Measurements from ENCODE around the gene IL17C. TPM values are rescaled to one million over a fixed set of nuclear protein-coding genes. Genes with fewer than 3 reads are reported as not detected.

Gene IL17C
- polyA plus RNA-seq, 6 donors from 2014 or later = 0.39 to 1.3 (median 0.86) TPM; not detected in 2

- H3K4me3 Mint-ChIP-seq = peak overlapping the region in 2 of 8 donors; percentile 9 to 47
Observed at GRCh38 chr16:88654363-88655052, 16.1 kb downstream of the IL17C start.

GRCh38 chr16:88655053-88655732 lies 16.8 kb downstream of the IL17C start:
- no peaks in the 10 kb centered on the region for H3K9me3 Mint-ChIP-seq
- peak overlapping the region in 3 of 6 donors; percentile 78 to 98 (median 87) for H3K27ac Mint-ChIP-seq
- ATAC-seq (ENCODE audit: low read depth in 2 of 2) (no peak), DNase-seq (no peak)
- H3K4me3 Mint-ChIP-seq = no peak overlapping the region
- no peaks in the 10 kb centered on the region for H3K36me3 Mint-ChIP-seq
- no peaks in the 10 kb centered on the region for H3K27me3 Mint-ChIP-seq
- H3K4me1 Mint-ChIP-seq = peaks cover 5 to 29% (median 15%) of the 10 kb centered on the region in 3 donors

More at GRCh38 chr16:88654363-88655052, 16.1 kb downstream of the IL17C start:
- Mint-ChIP-seq H3K27me3 (no peaks in the 10 kb centered on the region), H3K27ac (peak overlapping the region in 5 of 6 donors; percentile 24 to 98 (median 72)), H3K36me3 (peaks cover 0 to under 1% of the 10 kb centered on the region in 2 donors), H3K9me3 (no peaks in the 10 kb centered on the region), H3K4me1 (peaks cover 7 to 27% (median 13%) of the 10 kb centered on the region in 3 donors)
- ATAC-seq (ENCODE audit: low read depth in 2 of 2) (no peak), DNase-seq (no peak)

DNA sequence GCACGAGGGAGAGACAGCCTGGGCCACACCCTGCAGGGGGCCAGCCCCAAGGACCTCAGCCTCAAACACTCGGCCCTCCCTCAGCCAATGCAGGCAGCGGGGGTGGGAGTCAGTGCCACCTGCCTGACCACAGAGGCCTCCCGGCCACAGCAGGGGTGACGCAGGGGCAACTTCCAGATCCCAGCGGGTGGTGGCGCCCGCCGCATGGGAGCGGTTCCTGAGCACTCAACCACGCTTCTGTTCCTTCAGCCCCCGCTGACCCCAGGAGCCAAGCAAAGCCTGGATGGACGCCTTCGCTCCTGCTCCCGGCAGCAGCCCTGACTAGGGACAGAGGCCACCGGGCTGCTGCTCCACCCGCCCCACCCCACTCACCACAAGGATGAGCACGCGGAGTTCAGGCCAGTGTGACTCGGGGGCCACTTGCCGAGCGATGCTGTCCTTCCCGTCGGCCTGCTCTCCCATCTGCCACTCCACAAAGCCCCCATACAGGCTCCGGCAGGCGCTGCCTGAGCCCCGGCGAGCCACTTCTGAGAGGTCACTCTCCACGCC lies 17.4 kb downstream of the IL17C start:
- no peaks in the 10 kb centered on the region for H3K27me3 Mint-ChIP-seq
- no peaks in the 10 kb centered on the region for H3K36me3 Mint-ChIP-seq
- no peak overlapping the region for H3K4me3 Mint-ChIP-seq
- H3K9me3 Mint-ChIP-seq = no peaks in the 10 kb centered on the region
- ATAC-seq (ENCODE audit: low read depth in 2 of 2) (no peak), DNase-seq (no peak)
- no peak overlapping the region for H3K27ac Mint-ChIP-seq
- H3K4me1 Mint-ChIP-seq = peaks cover 5 to 35% (median 17%) of the 10 kb centered on the region in 3 donors

DNA sequence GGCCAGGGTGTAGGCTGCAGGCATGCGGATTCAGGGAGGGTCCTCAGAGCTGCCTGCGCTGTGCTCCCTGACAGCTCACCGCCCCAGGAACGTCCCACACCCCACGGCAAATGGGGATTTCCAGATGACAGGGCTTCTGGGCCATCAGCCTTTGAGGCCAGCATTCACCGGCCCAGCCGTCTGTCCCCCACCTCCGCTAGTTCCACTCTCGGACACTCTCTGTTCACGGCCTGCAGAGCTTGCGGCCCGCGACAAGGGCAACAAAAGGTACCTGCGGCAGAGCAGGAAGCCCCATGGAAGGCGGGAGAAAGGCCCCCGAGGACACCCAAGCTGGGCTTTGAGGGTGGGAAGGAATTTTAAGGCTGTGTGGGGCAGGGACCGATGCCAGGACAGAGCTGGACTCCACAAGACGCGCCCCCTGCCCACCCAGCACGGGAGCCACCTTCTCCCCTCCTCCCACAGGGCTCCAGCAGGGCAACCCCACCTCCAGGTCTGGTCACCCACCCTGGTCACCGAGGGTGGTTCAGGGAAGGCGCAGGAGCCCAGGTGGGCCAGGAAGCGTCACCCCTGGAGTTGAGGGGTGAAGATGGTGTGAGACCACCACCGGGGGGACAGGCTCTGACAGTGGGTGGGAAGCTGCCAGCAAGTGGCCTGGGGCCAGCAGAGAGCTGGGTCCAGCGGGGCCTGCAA lies 18.1 kb downstream of the IL17C start:
- Mint-ChIP-seq H3K4me3 (no peak overlapping the region), H3K36me3 (no peaks in the 10 kb centered on the region), H3K9me3 (no peaks in the 10 kb centered on the region), H3K27ac (no peak overlapping the region), H3K4me1 (peaks cover 6 to 36% (median 22%) of the 10 kb centered on the region in 3 donors), H3K27me3 (no peaks in the 10 kb centered on the region)
- no peak for ATAC-seq (ENCODE audit: low read depth in 2 of 2)
- no peak for DNase-seq

DNA sequence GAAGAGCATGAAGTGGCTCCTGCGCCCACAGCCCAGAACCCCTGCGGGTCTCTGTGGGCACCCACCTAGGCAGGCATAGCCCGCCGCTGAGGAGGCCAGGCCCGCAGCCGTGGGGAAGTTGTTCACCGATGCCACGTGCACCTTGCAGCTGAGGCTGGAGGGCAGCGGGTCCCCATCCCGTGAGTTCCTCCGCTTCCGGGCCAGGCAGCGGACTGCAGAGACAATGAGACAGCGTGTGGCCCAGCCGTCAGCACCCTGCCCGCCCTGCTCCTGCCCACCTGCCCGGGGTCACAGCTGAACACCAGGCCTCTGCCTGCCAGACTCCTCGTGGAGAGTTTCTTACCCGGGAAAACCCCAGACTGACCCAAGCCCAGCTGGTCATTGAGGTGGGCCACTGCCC lies 19.0 kb downstream of the IL17C start:
- Mint-ChIP-seq H3K27me3 (no peaks in the 10 kb centered on the region), H3K4me1 (peaks cover 9 to 35% (median 24%) of the 10 kb centered on the region in 3 donors), H3K36me3 (no peaks in the 10 kb centered on the region), H3K9me3 (no peaks in the 10 kb centered on the region), H3K27ac (no peak overlapping the region), H3K4me3 (no peak overlapping the region)
- no peak for ATAC-seq (ENCODE audit: low read depth in 2 of 2)
- no peak for DNase-seq

- peaks cover 14 to 36% (median 17%) of the 10 kb centered on the region in 3 donors for H3K4me1 Mint-ChIP-seq
Observed at GRCh38 chr16:88658714-88659113, 20.3 kb downstream of the IL17C start.

DNA sequence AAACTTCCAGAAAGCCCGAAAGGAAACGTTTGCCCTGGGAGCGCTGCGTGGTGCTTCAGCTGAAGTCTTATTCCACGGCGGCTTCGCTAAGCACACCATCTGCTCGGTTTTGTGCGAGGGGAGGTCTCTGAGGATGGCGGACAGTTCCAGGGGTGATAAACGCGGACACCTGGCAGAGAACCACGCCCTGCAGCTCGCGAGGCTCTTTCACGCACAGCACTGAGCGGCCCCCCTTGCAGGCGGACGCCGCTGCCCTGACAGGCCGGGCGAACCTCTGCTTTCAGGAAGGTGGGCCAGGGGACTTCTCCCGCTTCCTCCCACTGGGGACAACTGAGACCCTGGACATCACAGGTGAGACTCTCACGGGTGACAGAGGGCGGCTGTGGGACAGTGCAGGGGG lies 20.8 kb downstream of the IL17C start:
- DNase-seq (no peak), ATAC-seq (ENCODE audit: low read depth in 2 of 2) (no peak)
- Mint-ChIP-seq H3K27ac (peak overlapping the region in 1 of 6 donors; percentile 66), H3K4me1 (peaks cover 17 to 36% (median 20%) of the 10 kb centered on the region in 3 donors), H3K4me3 (no peak overlapping the region), H3K9me3 (no peaks in the 10 kb centered on the region), H3K36me3 (no peaks in the 10 kb centered on the region), H3K27me3 (no peaks in the 10 kb centered on the region)

More at GRCh38 chr16:88658714-88659113, 20.3 kb downstream of the IL17C start:
- H3K27ac Mint-ChIP-seq = no peak overlapping the region
- peak overlapping the region in 1 of 8 donors; percentile 66 for H3K4me3 Mint-ChIP-seq
- DNase-seq (no peak), ATAC-seq (ENCODE audit: low read depth in 2 of 2) (no peak)
- H3K9me3 Mint-ChIP-seq = no peaks in the 10 kb centered on the region
- no peaks in the 10 kb centered on the region for H3K27me3 Mint-ChIP-seq
- H3K36me3 Mint-ChIP-seq = no peaks in the 10 kb centered on the region

DNA sequence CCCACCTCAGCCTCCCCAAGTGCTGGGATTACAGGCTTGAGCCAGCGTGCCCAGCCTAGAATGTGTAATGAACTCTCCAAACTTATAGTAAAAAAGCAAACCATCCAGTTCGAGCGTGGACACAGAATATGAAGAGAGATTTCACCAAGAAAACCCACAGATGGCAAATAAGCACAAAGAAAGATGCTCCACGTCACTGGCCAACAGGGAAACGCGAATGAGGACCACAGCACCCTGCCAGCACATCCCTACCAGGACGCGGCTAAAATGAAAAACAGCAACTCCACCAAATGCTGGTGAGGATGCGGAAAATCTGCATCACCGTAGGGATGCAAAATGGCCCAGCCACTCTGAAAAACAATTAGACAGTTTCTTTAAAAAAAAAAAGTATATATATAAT lies 23.1 kb downstream of the IL17C start:
- H3K4me3 Mint-ChIP-seq = peak overlapping the region; percentile 0 to 96 (median 73)
- peaks cover 22 to 35% (median 30%) of the 10 kb centered on the region in 3 donors for H3K4me1 Mint-ChIP-seq
- ATAC-seq (ENCODE audit: low read depth in 2 of 2) (no peak), DNase-seq (no peak)
- H3K27ac Mint-ChIP-seq = peak overlapping the region in 5 of 6 donors; percentile 4 to 95 (median 80)
- no peaks in the 10 kb centered on the region for H3K27me3 Mint-ChIP-seq
- no peaks in the 10 kb centered on the region for H3K36me3 Mint-ChIP-seq
- H3K9me3 Mint-ChIP-seq = no peaks in the 10 kb centered on the region

- peak overlapping the region; percentile 82 to 96 (median 94) for H3K27ac Mint-ChIP-seq
- no peaks in the 10 kb centered on the region for H3K27me3 Mint-ChIP-seq
- ATAC-seq (ENCODE audit: low read depth in 2 of 2) (peak in 1 of 2 donors; percentile 0), DNase-seq (no peak)
- peak overlapping the region; percentile 89 to 96 (median 92) for H3K4me3 Mint-ChIP-seq
- no peaks in the 10 kb centered on the region for H3K9me3 Mint-ChIP-seq
- H3K36me3 Mint-ChIP-seq = no peaks in the 10 kb centered on the region
- H3K4me1 Mint-ChIP-seq = peaks cover 22 to 35% (median 33%) of the 10 kb centered on the region in 3 donors
Observed at GRCh38 chr16:88662222-88662842, 24.0 kb downstream of the IL17C start.

DNA sequence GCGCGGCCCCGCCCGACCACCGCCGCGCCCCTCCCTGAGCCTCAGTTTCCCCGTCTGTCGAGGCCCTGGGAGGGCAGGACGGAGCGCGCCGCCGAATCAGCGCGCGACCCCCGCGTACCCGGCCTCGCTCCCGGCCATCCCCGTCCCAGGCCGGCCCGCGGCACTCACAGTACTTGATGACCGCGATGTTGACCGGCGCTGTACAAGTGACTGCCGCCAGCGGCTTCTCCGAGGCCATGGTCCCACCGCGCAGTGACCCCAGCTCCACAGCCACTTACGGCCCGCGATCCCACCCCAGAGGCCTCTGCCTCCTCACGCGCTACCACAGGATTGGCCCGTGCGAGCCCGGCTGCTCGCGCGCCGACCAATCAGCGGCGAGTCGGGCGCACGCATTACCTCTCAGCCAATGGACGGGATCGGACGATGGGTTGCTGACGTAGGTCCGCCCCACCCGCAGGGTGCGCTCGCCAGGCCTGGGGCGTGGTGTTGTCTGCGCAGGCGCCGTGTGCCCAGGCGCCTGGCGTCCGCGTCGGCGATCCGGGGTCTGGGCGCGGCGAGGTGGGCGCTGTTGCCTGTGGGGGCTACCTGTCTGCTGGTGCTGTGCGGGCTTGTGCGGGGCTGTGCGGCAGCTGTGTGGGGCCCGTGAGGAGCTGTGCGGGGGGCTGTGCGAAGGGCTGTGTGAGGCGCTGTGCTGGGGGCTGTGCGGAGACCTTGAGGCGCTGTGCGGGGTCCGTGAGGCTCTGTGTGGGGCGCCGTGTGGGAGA lies 24.7 kb downstream of the IL17C start, which contains the start of gene MVD:
Gene MVD (minus strand): TSS at position 249 of the 764 bp plus-strand sequence. CDS start 11 bp downstream, at position 238.
- Mint-ChIP-seq H3K4me1 (peaks cover 22 to 36% (median 35%) of the 10 kb centered on the region in 3 donors), H3K27me3 (no peaks in the 10 kb centered on the region), H3K4me3 (peak within 1 kb of the TSS; percentile 92 to 96 (median 95)), H3K27ac (peak within 1 kb of the TSS; percentile 94 to 98 (median 96)), H3K36me3 (no peaks in the 10 kb centered on the region), H3K9me3 (no peaks in the 10 kb centered on the region)
- peak; percentile 96 for DNase-seq
- ATAC-seq (ENCODE audit: low read depth in 2 of 2) = peak; percentile 97 to 98

DNA sequence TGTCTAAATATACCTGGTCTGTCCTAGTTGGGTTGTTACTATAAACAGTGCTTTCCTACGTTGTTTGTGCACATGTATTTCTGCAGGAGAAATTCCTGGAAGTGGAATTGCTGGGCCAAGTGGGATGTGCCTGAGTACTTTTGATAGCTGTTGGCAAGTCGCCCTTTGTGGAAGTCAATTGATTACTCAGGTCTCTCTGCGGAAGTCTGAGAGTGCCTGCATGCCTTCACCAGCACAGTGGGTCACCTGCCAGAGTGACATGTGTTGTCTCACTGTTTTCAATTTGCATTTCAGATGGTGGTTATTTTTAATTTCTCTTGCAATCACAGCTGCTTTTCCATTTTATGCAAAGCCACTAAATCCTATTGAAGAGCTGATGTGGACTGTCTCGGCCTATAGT lies 26.8 kb downstream of the IL17C start:
- no peak for ATAC-seq (ENCODE audit: low read depth in 2 of 2)
- no peaks in the 10 kb centered on the region for H3K36me3 Mint-ChIP-seq
- peak overlapping the region in 3 of 6 donors; percentile 11 to 61 (median 36) for H3K27ac Mint-ChIP-seq
- DNase-seq = no peak
- H3K27me3 Mint-ChIP-seq = no peaks in the 10 kb centered on the region
- H3K4me3 Mint-ChIP-seq = peak overlapping the region; percentile 0 to 80 (median 46)
- peaks cover 22 to 35% (median 33%) of the 10 kb centered on the region in 3 donors for H3K4me1 Mint-ChIP-seq
- H3K9me3 Mint-ChIP-seq = no peaks in the 10 kb centered on the region

DNA sequence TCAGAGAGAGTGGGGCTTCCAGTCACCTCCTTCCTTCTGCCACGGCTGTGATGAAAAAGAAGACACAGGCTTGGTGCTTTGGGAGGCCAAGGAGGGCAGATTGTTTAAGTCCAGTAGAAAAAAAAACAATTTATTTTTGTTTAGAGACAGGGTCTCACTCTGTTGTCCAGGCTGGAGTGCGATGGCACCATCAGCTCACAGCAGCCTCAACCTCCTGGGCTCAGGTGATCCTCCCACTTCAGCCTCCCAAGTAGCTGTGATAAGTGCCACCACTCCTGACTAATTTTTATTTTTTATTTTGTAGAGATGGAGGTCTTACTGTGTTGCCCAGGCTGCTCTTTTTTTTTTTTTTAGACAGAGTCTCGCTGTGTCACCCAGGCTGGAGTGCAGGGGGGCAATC lies 27.2 kb downstream of the IL17C start:
- Mint-ChIP-seq H3K4me3 (peak overlapping the region in 2 of 8 donors; percentile 56 to 77), H3K27ac (no peak overlapping the region), H3K27me3 (no peaks in the 10 kb centered on the region)

More for the DNA sequence above, 27.2 kb downstream of the IL17C start:
- no peaks in the 10 kb centered on the region for H3K36me3 Mint-ChIP-seq
- H3K9me3 Mint-ChIP-seq = no peaks in the 10 kb centered on the region
- peaks cover 22 to 32% (median 30%) of the 10 kb centered on the region in 3 donors for H3K4me1 Mint-ChIP-seq
- ATAC-seq (ENCODE audit: low read depth in 2 of 2) (no peak), DNase-seq (no peak)

All from naive B cell (primary cell).